Liver (tissue), 9 donors: ENCODE data around the gene INPP5J. TPM values are rescaled to one million over a fixed set of nuclear protein-coding genes. Genes with fewer than 3 reads are reported as not detected.

ENCODE experiments used
- DNase-seq: peaks from one replicate; pipeline ENCODE4 v3.0.0-alpha.2; 2017; ENCODE audit warnings: low spot score
- H3K27ac ChIP-seq, 2 donors: one replicate each; pipeline ENCODE4 v1.7.0; 2013; ENCODE audit warnings: inconsistent platforms in 2 of 2, low read length in 2 of 2, control low read depth in 1 of 2, low read depth in 1 of 2, mild to moderate bottlenecking in 1 of 2
- H3K27me3 ChIP-seq, 4 donors: one replicate each; pipeline versions ENCODE4 v1.6.1 to v1.7.0; 2013; ENCODE audit warnings: low read length in 3 of 4, inconsistent platforms in 1 of 4, mild to moderate bottlenecking in 1 of 4, moderate library complexity in 1 of 4; ENCODE audit not compliant: control insufficient read depth in 4 of 4, insufficient read depth in 4 of 4
- H3K36me3 ChIP-seq, 4 donors: one replicate each; pipeline versions ENCODE4 v1.6.1 to v1.7.0; 2013; ENCODE audit warnings: low read length in 3 of 4, mild to moderate bottlenecking in 3 of 4, low read depth in 1 of 4, moderate library complexity in 1 of 4; ENCODE audit not compliant: control insufficient read depth in 4 of 4, insufficient read depth in 3 of 4
- H3K4me1 ChIP-seq, 4 donors: one replicate each; pipeline versions ENCODE4 v1.6.1 to v1.7.0; 2013; ENCODE audit warnings: low read length in 3 of 4, mild to moderate bottlenecking in 3 of 4, moderate library complexity in 1 of 4; ENCODE audit not compliant: control insufficient read depth in 4 of 4, insufficient read depth in 4 of 4
- H3K4me3 ChIP-seq, 3 donors: one replicate each; pipeline versions ENCODE4 v1.6.1 to v1.7.0; 2013; ENCODE audit warnings: low read length in 3 of 3, control low read depth in 1 of 3, low read depth in 1 of 3, mild to moderate bottlenecking in 1 of 3
- H3K9ac ChIP-seq, 2 donors: one replicate each; pipeline ENCODE4 v1.7.0; 2013; ENCODE audit warnings: low read length in 2 of 2, mild to moderate bottlenecking in 2 of 2, moderate library complexity in 2 of 2, control low read depth in 1 of 2, low read depth in 1 of 2
- H3K9me3 ChIP-seq, 4 donors: one replicate each; pipeline versions ENCODE4 v1.6.1 to v1.7.0; 2013; ENCODE audit warnings: low read length in 3 of 4; ENCODE audit not compliant: control insufficient read depth in 4 of 4
- EGR1 ChIP-seq, 2 donors: IDR thresholded peaks; 2 replicates each; pipeline ENCODE4 v1.6.1; 2016 to 2018; ENCODE audit warnings: antibody characterized with exemption in 2 of 2, low read depth in 2 of 2
- FOXA1 ChIP-seq: IDR thresholded peaks from 2 replicates; pipeline ENCODE4 v1.6.1; 2016; ENCODE audit warnings: antibody characterized with exemption
- FOXA2 ChIP-seq: IDR thresholded peaks from 2 replicates; pipeline ENCODE4 v1.6.1; 2016; ENCODE audit warnings: antibody characterized with exemption
- GABPA ChIP-seq, 2 donors: IDR thresholded peaks in 1 of 2; conservative IDR thresholded peaks in 1 of 2; 2 replicates each; pipeline ENCODE4 v1.6.1; 2016; ENCODE audit warnings: antibody characterized with exemption in 2 of 2, mild to moderate bottlenecking in 1 of 2, moderate library complexity in 1 of 2
- HNF4A ChIP-seq, 2 donors: conservative IDR thresholded peaks; 2 replicates each; pipeline ENCODE4 v1.6.1; 2016; ENCODE audit warnings: antibody characterized with exemption in 2 of 2, mild to moderate bottlenecking in 2 of 2
- HNF4G ChIP-seq: IDR thresholded peaks from 2 replicates; pipeline ENCODE4 v1.6.1; 2016; ENCODE audit warnings: antibody characterized with exemption
- JUND ChIP-seq, 2 donors: IDR thresholded peaks; 2 replicates each; pipeline ENCODE4 v1.6.1; 2016; ENCODE audit warnings: antibody characterized with exemption in 2 of 2
- NR2F2 ChIP-seq: IDR thresholded peaks from 2 replicates; pipeline ENCODE4 v1.6.1; 2016; ENCODE audit warnings: antibody characterized with exemption
- RAD21 ChIP-seq, 2 donors: IDR thresholded peaks; 2 replicates each; pipeline ENCODE4 v1.6.1; 2016; ENCODE audit warnings: antibody characterized with exemption in 2 of 2, mild to moderate bottlenecking in 2 of 2
- SP1 ChIP-seq: IDR thresholded peaks from 2 replicates; pipeline ENCODE4 v1.6.1; 2018; ENCODE audit warnings: antibody characterized with exemption, mild to moderate bottlenecking
- TAF1 ChIP-seq: conservative IDR thresholded peaks from 2 replicates; pipeline ENCODE4 v1.6.1; 2016; ENCODE audit warnings: antibody characterized with exemption, mild to moderate bottlenecking
- YY1 ChIP-seq: IDR thresholded peaks from 2 replicates; pipeline ENCODE4 v1.6.1; 2016; ENCODE audit warnings: antibody characterized with exemption, mild to moderate bottlenecking
- WGBS: extraction: QIAGEN DNeasy Blood & Tissue Kit; methylation state at CpG from one replicate; pipeline ENCODE4 v1.1.7; 2013; 5-methylcytosine and 5-hydroxymethylcytosine counted together
- polyA plus RNA-seq, 2 donors: library from polyadenylated mRNA; stranded (reverse) in 1 of 2; unstranded in 1 of 2; fragments of 200-250 nt in 1 of 2; fragments of >200 nt in 1 of 2; fragmentation: Nextera tagmentation in 1 of 2; extraction: Ambion mirVana in 1 of 2; gene quantifications; one replicate each; pipeline versions ENCODE4 v1.2.1 to v1.2.3, GENCODE V29; 2013 to 2015
- total RNA-seq, 2 donors: library from RNA; depleted of rRNA; stranded (reverse); fragments of >200 nt; gene quantifications; one replicate each; pipeline ENCODE4 v1.2.3, GENCODE V29; 2014
- TF ChIP-seq, protein P1 (sequence below): IDR thresholded peaks from 2 replicates; pipeline ENCODE4 v1.6.1; 2016; ENCODE audit warnings: antibody characterized with exemption, mild to moderate bottlenecking
- TF ChIP-seq, protein P2 (sequence below): fragments of 150-350 bp; IDR thresholded peaks from 2 replicates; pipeline ENCODE4 v1.5.1; 2017; ENCODE audit warnings: improper control_type of control experiment, low read depth, low read length; ENCODE audit not compliant: missing input control
- TF ChIP-seq, protein P3 (sequence below): IDR thresholded peaks from 2 replicates; pipeline ENCODE4 v1.6.1; 2016; ENCODE audit warnings: antibody characterized with exemption
- TF ChIP-seq, protein P4 (sequence below): IDR thresholded peaks from 2 replicates; pipeline ENCODE4 v1.6.1; 2016; ENCODE audit warnings: antibody characterized with exemption
- donor health status: healthy.
- donor health status: healthy.
- donor health status: healthy.
- donor health status: healthy.
- donor health status: healthy.

Gene INPP5J
- total and polyA plus RNA-seq, 4 donors = 0.06 to 0.17 (median 0.11) TPM

DNA sequence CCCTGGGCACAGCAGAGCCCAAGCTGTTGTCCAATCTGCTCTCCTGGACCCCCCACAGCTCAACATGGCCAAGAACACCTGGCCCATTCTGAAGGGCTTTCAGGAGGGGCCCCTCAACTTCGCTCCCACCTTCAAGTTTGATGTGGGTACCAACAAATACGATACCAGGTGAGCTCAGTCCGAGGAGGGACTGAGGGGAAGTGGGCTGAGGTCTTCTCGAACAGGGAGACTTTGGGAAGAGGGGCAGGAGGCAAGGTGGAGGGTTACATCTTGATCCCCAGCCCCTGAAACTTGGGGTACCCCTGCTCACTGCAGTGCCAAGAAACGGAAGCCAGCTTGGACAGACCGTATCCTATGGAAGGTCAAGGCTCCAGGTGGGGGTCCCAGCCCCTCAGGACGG is 5.4 kb downstream of the INPP5J start:
- no peak for DNase-seq
- H3K36me3 ChIP-seq = no peaks in the 10 kb centered on the region
- no peaks in the 10 kb centered on the region for H3K27me3 ChIP-seq
- TF ChIP-seq SP1 (no peak), FOXA2 (no peak), JUND (IDR thresholded peaks at IDR 0.05) (no peak), HNF4A (conservative IDR thresholded peaks at IDR 0.05) (no peak), NR2F2 (no peak), EGR1 (IDR thresholded peaks at IDR 0.05; ENCODE audit: low read depth in 2 of 2) (no peak), TAF1 (no peak), HNF4G (no peak), GABPA (IDR thresholded peaks at IDR 0.05 in 1 of 2, conservative IDR thresholded peaks at IDR 0.05 in 1 of 2) (no peak)
- TF ChIP-seq, protein P1, sequence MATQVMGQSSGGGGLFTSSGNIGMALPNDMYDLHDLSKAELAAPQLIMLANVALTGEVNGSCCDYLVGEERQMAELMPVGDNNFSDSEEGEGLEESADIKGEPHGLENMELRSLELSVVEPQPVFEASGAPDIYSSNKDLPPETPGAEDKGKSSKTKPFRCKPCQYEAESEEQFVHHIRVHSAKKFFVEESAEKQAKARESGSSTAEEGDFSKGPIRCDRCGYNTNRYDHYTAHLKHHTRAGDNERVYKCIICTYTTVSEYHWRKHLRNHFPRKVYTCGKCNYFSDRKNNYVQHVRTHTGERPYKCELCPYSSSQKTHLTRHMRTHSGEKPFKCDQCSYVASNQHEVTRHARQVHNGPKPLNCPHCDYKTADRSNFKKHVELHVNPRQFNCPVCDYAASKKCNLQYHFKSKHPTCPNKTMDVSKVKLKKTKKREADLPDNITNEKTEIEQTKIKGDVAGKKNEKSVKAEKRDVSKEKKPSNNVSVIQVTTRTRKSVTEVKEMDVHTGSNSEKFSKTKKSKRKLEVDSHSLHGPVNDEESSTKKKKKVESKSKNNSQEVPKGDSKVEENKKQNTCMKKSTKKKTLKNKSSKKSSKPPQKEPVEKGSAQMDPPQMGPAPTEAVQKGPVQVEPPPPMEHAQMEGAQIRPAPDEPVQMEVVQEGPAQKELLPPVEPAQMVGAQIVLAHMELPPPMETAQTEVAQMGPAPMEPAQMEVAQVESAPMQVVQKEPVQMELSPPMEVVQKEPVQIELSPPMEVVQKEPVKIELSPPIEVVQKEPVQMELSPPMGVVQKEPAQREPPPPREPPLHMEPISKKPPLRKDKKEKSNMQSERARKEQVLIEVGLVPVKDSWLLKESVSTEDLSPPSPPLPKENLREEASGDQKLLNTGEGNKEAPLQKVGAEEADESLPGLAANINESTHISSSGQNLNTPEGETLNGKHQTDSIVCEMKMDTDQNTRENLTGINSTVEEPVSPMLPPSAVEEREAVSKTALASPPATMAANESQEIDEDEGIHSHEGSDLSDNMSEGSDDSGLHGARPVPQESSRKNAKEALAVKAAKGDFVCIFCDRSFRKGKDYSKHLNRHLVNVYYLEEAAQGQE = no peak
- TF ChIP-seq, protein P2, sequence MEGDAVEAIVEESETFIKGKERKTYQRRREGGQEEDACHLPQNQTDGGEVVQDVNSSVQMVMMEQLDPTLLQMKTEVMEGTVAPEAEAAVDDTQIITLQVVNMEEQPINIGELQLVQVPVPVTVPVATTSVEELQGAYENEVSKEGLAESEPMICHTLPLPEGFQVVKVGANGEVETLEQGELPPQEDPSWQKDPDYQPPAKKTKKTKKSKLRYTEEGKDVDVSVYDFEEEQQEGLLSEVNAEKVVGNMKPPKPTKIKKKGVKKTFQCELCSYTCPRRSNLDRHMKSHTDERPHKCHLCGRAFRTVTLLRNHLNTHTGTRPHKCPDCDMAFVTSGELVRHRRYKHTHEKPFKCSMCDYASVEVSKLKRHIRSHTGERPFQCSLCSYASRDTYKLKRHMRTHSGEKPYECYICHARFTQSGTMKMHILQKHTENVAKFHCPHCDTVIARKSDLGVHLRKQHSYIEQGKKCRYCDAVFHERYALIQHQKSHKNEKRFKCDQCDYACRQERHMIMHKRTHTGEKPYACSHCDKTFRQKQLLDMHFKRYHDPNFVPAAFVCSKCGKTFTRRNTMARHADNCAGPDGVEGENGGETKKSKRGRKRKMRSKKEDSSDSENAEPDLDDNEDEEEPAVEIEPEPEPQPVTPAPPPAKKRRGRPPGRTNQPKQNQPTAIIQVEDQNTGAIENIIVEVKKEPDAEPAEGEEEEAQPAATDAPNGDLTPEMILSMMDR = no peak
- TF ChIP-seq, protein P3, sequence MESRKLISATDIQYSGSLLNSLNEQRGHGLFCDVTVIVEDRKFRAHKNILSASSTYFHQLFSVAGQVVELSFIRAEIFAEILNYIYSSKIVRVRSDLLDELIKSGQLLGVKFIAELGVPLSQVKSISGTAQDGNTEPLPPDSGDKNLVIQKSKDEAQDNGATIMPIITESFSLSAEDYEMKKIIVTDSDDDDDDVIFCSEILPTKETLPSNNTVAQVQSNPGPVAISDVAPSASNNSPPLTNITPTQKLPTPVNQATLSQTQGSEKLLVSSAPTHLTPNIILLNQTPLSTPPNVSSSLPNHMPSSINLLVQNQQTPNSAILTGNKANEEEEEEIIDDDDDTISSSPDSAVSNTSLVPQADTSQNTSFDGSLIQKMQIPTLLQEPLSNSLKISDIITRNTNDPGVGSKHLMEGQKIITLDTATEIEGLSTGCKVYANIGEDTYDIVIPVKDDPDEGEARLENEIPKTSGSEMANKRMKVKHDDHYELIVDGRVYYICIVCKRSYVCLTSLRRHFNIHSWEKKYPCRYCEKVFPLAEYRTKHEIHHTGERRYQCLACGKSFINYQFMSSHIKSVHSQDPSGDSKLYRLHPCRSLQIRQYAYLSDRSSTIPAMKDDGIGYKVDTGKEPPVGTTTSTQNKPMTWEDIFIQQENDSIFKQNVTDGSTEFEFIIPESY = no peak
- H3K27ac ChIP-seq = no peak overlapping the region
- peaks cover 0 to under 1% (median 0%) of the 10 kb centered on the region in 4 donors for H3K4me1 ChIP-seq
- no peak overlapping the region for H3K9ac ChIP-seq
- H3K4me3 ChIP-seq = no peak overlapping the region
- WGBS = 92% methylated on average over 7 of the region's 7 CpGs
- no peaks in the 10 kb centered on the region for H3K9me3 ChIP-seq

DNA sequence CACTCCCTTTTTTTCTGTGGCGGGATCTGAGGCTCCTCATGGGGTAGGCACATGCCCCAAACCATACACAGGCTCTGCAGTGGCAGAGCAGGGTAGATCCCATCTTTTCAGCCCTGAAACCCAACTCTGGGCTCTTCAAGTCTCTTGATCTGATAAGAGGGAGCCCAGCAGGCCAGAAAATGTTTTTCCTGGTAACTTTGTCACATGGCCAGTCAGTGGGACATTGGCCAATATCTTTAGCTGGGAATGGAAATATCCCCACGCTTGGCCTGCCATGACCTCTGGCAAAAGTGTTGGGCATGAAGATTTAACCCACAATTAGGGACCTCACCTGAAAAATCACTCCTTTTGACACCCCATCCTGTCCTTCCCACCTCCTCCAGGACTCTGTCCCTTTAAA is 8.1 kb downstream of the INPP5J start:
- Histone ChIP-seq H3K36me3 (no peaks in the 10 kb centered on the region), H3K27me3 (no peaks in the 10 kb centered on the region), H3K9me3 (no peaks in the 10 kb centered on the region), H3K4me3 (no peak overlapping the region), H3K9ac (no peak overlapping the region), H3K4me1 (no peaks in the 10 kb centered on the region), H3K27ac (no peak overlapping the region)
- WGBS = 83% methylated on average over 2 of the region's 2 CpGs
- DNase-seq = no peak
- TF ChIP-seq NR2F2 (no peak), HNF4G (no peak), FOXA2 (no peak), YY1 (no peak), RAD21 (IDR thresholded peaks at IDR 0.05) (no peak), FOXA1 (no peak), HNF4A (conservative IDR thresholded peaks at IDR 0.05) (no peak), SP1 (no peak)
- TF ChIP-seq, protein P4, sequence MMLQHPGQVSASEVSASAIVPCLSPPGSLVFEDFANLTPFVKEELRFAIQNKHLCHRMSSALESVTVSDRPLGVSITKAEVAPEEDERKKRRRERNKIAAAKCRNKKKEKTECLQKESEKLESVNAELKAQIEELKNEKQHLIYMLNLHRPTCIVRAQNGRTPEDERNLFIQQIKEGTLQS = no peak
